ENCODE measurements around the gene FAM53A.

The FAM53A gene

GRCh38 chr4:1613099-1613495, 71.0 kb downstream of the FAM53A start:
- no peak for TF ChIP-seq CTCF (IDR thresholded peaks at IDR 0.05; ENCODE audit: insufficient read depth, low read length, poor library complexity, severe bottlenecking)
- DNase-seq (ENCODE audit: extremely low read depth, insufficient read length), result no peak
- no peaks in the 10 kb centered on the region for H3K36me3 ChIP-seq (ENCODE audit: control insufficient read depth, insufficient read depth, low read length)
- no peaks in the 10 kb centered on the region; the same call in 1 of the 2 replicates for H3K27me3 ChIP-seq (replicated peaks; ENCODE audit: control insufficient read depth, insufficient read depth, low read length)
- H3K4me3 ChIP-seq (replicated peaks; ENCODE audit: low read depth, low read length), result no peak overlapping the region

- no peaks in the 10 kb centered on the region; the same call in 1 of the 2 replicates for H3K27me3 ChIP-seq (replicated peaks; ENCODE audit: control insufficient read depth, insufficient read depth, low read length)
- no peak for TF ChIP-seq CTCF (IDR thresholded peaks at IDR 0.05; ENCODE audit: insufficient read depth, low read length, poor library complexity, severe bottlenecking)
- H3K36me3 ChIP-seq (ENCODE audit: control insufficient read depth, insufficient read depth, low read length), result no peaks in the 10 kb centered on the region
- H3K4me3 ChIP-seq (replicated peaks; ENCODE audit: low read depth, low read length), result no peak overlapping the region
- no peak for DNase-seq (ENCODE audit: extremely low read depth, insufficient read length)
These were observed 71.6 kb downstream of the FAM53A start for GRCh38 chr4:1612278-1613098.

GRCh38 chr4:1611501-1611870, 72.6 kb downstream of the FAM53A start:
- H3K36me3 ChIP-seq (ENCODE audit: control insufficient read depth, insufficient read depth, low read length), result no peaks in the 10 kb centered on the region
- DNase-seq (ENCODE audit: extremely low read depth, insufficient read length), result no peak
- no peaks in the 10 kb centered on the region; the same call in 1 of the 2 replicates for H3K27me3 ChIP-seq (replicated peaks; ENCODE audit: control insufficient read depth, insufficient read depth, low read length)
- TF ChIP-seq CTCF (IDR thresholded peaks at IDR 0.05; ENCODE audit: insufficient read depth, low read length, poor library complexity, severe bottlenecking), result no peak
- no peak overlapping the region for H3K4me3 ChIP-seq (replicated peaks; ENCODE audit: low read depth, low read length)

GRCh38 chr4:1610791-1611500, 73.2 kb downstream of the FAM53A start:
- Histone ChIP-seq H3K27me3 (replicated peaks; ENCODE audit: control insufficient read depth, insufficient read depth, low read length) (no peaks in the 10 kb centered on the region; the same call in 1 of the 2 replicates), H3K36me3 (ENCODE audit: control insufficient read depth, insufficient read depth, low read length) (no peaks in the 10 kb centered on the region), H3K4me3 (replicated peaks; ENCODE audit: low read depth, low read length) (no peak overlapping the region)
- no peak for TF ChIP-seq CTCF (IDR thresholded peaks at IDR 0.05; ENCODE audit: insufficient read depth, low read length, poor library complexity, severe bottlenecking)
- DNase-seq (ENCODE audit: extremely low read depth, insufficient read length), result no peak

- Histone ChIP-seq H3K36me3 (ENCODE audit: control insufficient read depth, insufficient read depth, low read length) (no peaks in the 10 kb centered on the region), H3K4me3 (replicated peaks; ENCODE audit: low read depth, low read length) (no peak overlapping the region), H3K27me3 (replicated peaks; ENCODE audit: control insufficient read depth, insufficient read depth, low read length) (no peaks in the 10 kb centered on the region; the same call in 1 of the 2 replicates)
- TF ChIP-seq CTCF (IDR thresholded peaks at IDR 0.05; ENCODE audit: insufficient read depth, low read length, poor library complexity, severe bottlenecking), result no peak
- DNase-seq (ENCODE audit: extremely low read depth, insufficient read length), result no peak
These were observed 74.0 kb downstream of the FAM53A start for GRCh38 chr4:1609901-1610790.
